ENCODE results near the gene EEF1AKMT2.
"Not testable (repeated sequence)": the region's sequence is repeated elsewhere in the genome, so short reads cannot be mapped to it uniquely, and the experiment has no call there.

EEF1AKMT2 gene

DNA sequence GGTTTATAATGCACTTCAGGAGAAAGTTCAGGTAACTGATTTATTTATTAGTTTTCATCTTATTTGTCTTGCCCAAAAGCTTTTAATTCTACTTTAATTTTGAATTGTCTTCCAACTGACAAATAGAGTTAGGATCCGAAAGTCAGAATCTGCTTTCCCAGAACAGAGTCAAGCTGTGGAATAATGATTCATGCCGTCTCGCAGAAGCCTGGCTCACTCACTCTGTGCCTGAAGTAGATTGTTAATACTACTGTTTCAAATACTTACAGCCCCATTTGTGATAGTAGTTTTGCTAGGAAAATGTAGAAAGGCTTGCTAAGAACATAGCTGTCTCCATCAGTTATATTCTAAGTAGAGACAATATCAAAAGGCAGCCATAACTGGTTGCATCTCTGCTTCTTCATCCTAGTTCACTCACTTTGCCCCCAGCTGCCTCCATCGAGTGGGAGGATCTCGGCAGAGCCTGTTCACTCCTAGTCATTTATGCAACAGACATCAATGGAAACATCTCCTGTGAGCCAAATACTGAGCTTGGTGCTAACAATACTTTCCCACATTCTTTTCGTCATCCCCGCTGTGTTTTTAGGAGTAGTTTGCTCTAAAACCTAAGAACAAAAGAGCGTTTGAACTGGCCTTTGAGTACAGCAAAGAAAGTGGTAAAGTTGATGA, 37.9 kb upstream of the EEF1AKMT2 start:
- Histone ChIP-seq H3K4me2 (no peak overlapping the region), H2AFZ (ENCODE audit: low read depth) (no peak overlapping the region), H3K27me3 (ENCODE audit: insufficient read depth, low read depth) (no peaks in the 10 kb centered on the region), H3K27ac (no peak overlapping the region), H3K36me3 (ENCODE audit: insufficient read depth) (peaks cover 2% of the 10 kb centered on the region), H3K9ac (no peak overlapping the region), H3K4me3 (IDR thresholded peaks at IDR 0.05; ENCODE audit: insufficient read depth, low read depth, low read length) (no peak overlapping the region), H3K79me2 (ENCODE audit: insufficient read depth, low read depth) (no peaks in the 10 kb centered on the region), H3K4me1 (ENCODE audit: low read depth, poor library complexity, severe bottlenecking) (no peaks in the 10 kb centered on the region), H4K20me1 (ENCODE audit: insufficient read depth) (no peaks in the 10 kb centered on the region)
- TF ChIP-seq, protein P1, sequence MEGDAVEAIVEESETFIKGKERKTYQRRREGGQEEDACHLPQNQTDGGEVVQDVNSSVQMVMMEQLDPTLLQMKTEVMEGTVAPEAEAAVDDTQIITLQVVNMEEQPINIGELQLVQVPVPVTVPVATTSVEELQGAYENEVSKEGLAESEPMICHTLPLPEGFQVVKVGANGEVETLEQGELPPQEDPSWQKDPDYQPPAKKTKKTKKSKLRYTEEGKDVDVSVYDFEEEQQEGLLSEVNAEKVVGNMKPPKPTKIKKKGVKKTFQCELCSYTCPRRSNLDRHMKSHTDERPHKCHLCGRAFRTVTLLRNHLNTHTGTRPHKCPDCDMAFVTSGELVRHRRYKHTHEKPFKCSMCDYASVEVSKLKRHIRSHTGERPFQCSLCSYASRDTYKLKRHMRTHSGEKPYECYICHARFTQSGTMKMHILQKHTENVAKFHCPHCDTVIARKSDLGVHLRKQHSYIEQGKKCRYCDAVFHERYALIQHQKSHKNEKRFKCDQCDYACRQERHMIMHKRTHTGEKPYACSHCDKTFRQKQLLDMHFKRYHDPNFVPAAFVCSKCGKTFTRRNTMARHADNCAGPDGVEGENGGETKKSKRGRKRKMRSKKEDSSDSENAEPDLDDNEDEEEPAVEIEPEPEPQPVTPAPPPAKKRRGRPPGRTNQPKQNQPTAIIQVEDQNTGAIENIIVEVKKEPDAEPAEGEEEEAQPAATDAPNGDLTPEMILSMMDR (conservative IDR thresholded peaks at IDR 0.05; ENCODE audit: low read depth, low read length): no peak

DNA sequence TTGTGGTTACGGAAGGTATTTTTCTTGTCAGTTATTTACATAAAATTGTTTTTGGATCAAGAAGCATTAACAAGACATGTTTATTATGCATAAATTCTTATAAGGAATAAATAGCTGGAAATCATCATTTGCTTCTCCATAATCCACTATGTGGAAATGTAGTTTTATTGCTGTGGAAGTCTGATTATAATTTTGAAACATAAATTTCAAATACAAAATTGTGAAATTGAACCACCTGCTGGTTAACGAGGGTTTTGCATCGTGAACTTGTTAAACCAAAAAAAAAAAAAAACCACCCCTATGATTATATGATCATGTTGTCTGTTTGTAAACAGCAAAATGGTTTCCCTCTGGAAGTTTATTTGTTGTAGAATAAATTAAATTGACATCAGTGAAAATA, 35.8 kb upstream of the EEF1AKMT2 start:
- Histone ChIP-seq H4K20me1 (ENCODE audit: insufficient read depth) (no peaks in the 10 kb centered on the region), H2AFZ (ENCODE audit: low read depth) (no peak overlapping the region), H3K27ac (no peak overlapping the region), H3K79me2 (ENCODE audit: insufficient read depth, low read depth) (no peaks in the 10 kb centered on the region), H3K4me3 (IDR thresholded peaks at IDR 0.05; ENCODE audit: insufficient read depth, low read depth, low read length) (no peak overlapping the region), H3K4me1 (ENCODE audit: low read depth, poor library complexity, severe bottlenecking) (no peaks in the 10 kb centered on the region), H3K27me3 (ENCODE audit: insufficient read depth, low read depth) (no peaks in the 10 kb centered on the region), H3K4me2 (no peak overlapping the region), H3K36me3 (ENCODE audit: insufficient read depth) (peaks cover 2% of the 10 kb centered on the region; the same call in 1 of the 2 replicates), H3K9ac (no peak overlapping the region)
- TF ChIP-seq, protein P1 (conservative IDR thresholded peaks at IDR 0.05; ENCODE audit: low read depth, low read length): peak; percentile 69

- Histone ChIP-seq H3K79me2 (ENCODE audit: insufficient read depth, low read depth) (no peaks in the 10 kb centered on the region), H3K36me3 (ENCODE audit: insufficient read depth) (no peaks in the 10 kb centered on the region), H4K20me1 (ENCODE audit: insufficient read depth) (no peaks in the 10 kb centered on the region), H3K27me3 (ENCODE audit: insufficient read depth, low read depth) (no peaks in the 10 kb centered on the region), H2AFZ (ENCODE audit: low read depth) (no peak overlapping the region), H3K9ac (no peak overlapping the region), H3K27ac (no peak overlapping the region), H3K4me2 (no peak overlapping the region), H3K4me3 (IDR thresholded peaks at IDR 0.05; ENCODE audit: insufficient read depth, low read depth, low read length) (no peak overlapping the region), H3K4me1 (ENCODE audit: low read depth, poor library complexity, severe bottlenecking) (no peaks in the 10 kb centered on the region)
- TF ChIP-seq, protein P1 (conservative IDR thresholded peaks at IDR 0.05; ENCODE audit: low read depth, low read length): no peak
These were observed 34.6 kb upstream of the EEF1AKMT2 start for GRCh38 chr10:124826262-124826661.

DNA sequence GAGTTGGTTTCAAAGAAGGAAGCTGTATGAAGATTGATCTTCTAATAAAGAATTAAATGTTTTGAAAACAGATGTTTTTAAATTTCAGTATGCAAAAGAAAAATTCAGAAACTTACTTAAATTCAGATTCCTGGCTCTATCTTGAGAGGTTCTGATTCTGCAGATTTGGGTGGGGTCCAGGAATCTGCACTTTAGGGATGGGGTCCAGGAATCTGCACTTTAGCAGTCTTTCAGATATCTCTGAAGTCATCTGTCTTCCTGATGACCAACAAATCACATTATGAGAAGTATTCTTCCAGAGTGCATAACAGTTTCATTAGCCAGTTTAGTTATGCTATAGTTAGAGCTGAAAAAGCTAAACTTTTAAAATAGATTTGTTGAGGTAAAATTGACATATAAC, 34.0 kb upstream of the EEF1AKMT2 start:
- Histone ChIP-seq H3K27me3 (ENCODE audit: insufficient read depth, low read depth) (no peaks in the 10 kb centered on the region), H3K36me3 (ENCODE audit: insufficient read depth) (no peaks in the 10 kb centered on the region), H3K4me2 (no peak overlapping the region), H3K79me2 (ENCODE audit: insufficient read depth, low read depth) (no peaks in the 10 kb centered on the region), H4K20me1 (ENCODE audit: insufficient read depth) (no peaks in the 10 kb centered on the region), H2AFZ (ENCODE audit: low read depth) (no peak overlapping the region), H3K4me3 (IDR thresholded peaks at IDR 0.05; ENCODE audit: insufficient read depth, low read depth, low read length) (no peak overlapping the region), H3K27ac (no peak overlapping the region), H3K4me1 (ENCODE audit: low read depth, poor library complexity, severe bottlenecking) (no peaks in the 10 kb centered on the region), H3K9ac (no peak overlapping the region)
- TF ChIP-seq, protein P1 (conservative IDR thresholded peaks at IDR 0.05; ENCODE audit: low read depth, low read length): no peak

DNA sequence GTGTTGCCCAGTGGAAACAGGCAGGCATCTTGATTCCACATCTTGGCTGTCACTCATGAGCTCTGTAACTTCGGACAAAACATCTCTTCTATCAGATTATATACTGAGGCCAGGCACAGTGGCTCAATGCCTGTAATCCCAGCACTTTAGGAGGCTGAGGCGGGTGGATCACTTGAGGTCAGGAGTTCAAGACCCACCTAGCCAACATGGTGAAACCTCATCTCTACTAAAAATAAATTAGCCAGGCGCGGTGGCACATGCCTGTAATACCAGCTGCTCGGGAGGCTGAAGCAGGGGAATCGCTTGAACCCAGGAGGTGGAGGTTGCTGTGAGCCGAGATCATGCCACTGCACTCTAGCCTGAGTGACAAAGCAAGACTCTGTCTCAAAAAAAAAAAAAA, 33.2 kb upstream of the EEF1AKMT2 start:
- not testable (repeated sequence) for H3K27me3 ChIP-seq (ENCODE audit: insufficient read depth, low read depth); H4K20me1 ChIP-seq (ENCODE audit: insufficient read depth); H3K79me2 ChIP-seq (ENCODE audit: insufficient read depth, low read depth); H3K4me3 ChIP-seq (IDR thresholded peaks at IDR 0.05; ENCODE audit: insufficient read depth, low read depth, low read length); H3K4me1 ChIP-seq (ENCODE audit: low read depth, poor library complexity, severe bottlenecking); H3K27ac ChIP-seq; H3K36me3 ChIP-seq (ENCODE audit: insufficient read depth); H3K4me2 ChIP-seq; H3K9ac ChIP-seq; H2AFZ ChIP-seq (ENCODE audit: low read depth)

Measured in KMS-11 (cell line).